Liver (tissue), 3 donors: ENCODE measurements around the gene CDKN1B.

Experiments used
- CTCF ChIP-seq: fragments of 150-350 bp; IDR thresholded peaks from 2 replicates; pipeline ENCODE4 v1.5.1; 2017; ENCODE audit warnings: improper control_type of control experiment, low read depth, low read length; ENCODE audit not compliant: missing input control
- EGR1 ChIP-seq, 2 donors: IDR thresholded peaks; 2 replicates each; pipeline ENCODE4 v1.6.1; 2016 to 2018; ENCODE audit warnings: antibody characterized with exemption in 2 of 2, low read depth in 2 of 2
- TAF1 ChIP-seq: conservative IDR thresholded peaks from 2 replicates; pipeline ENCODE4 v1.6.1; 2016; ENCODE audit warnings: antibody characterized with exemption, mild to moderate bottlenecking
- TF ChIP-seq, protein P1 (sequence below): IDR thresholded peaks from 2 replicates; pipeline ENCODE4 v1.6.1; 2016; ENCODE audit warnings: antibody characterized with exemption, mild to moderate bottlenecking
- donor health status: healthy.
- donor health status: healthy.

GRCh38 chr12:12671850-12672660 lies 45.1 kb upstream of the CDKN1B start:
- TF ChIP-seq CTCF (no peak), EGR1 (IDR thresholded peaks at IDR 0.05; ENCODE audit: low read depth in 2 of 2) (no peak), TAF1 (no peak)
- TF ChIP-seq, protein P1, sequence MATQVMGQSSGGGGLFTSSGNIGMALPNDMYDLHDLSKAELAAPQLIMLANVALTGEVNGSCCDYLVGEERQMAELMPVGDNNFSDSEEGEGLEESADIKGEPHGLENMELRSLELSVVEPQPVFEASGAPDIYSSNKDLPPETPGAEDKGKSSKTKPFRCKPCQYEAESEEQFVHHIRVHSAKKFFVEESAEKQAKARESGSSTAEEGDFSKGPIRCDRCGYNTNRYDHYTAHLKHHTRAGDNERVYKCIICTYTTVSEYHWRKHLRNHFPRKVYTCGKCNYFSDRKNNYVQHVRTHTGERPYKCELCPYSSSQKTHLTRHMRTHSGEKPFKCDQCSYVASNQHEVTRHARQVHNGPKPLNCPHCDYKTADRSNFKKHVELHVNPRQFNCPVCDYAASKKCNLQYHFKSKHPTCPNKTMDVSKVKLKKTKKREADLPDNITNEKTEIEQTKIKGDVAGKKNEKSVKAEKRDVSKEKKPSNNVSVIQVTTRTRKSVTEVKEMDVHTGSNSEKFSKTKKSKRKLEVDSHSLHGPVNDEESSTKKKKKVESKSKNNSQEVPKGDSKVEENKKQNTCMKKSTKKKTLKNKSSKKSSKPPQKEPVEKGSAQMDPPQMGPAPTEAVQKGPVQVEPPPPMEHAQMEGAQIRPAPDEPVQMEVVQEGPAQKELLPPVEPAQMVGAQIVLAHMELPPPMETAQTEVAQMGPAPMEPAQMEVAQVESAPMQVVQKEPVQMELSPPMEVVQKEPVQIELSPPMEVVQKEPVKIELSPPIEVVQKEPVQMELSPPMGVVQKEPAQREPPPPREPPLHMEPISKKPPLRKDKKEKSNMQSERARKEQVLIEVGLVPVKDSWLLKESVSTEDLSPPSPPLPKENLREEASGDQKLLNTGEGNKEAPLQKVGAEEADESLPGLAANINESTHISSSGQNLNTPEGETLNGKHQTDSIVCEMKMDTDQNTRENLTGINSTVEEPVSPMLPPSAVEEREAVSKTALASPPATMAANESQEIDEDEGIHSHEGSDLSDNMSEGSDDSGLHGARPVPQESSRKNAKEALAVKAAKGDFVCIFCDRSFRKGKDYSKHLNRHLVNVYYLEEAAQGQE, result no peak
